HG02798 (cell line): ENCODE data around the gene NEO1.

Experiments used
- ATAC-seq: cut with Tn5 transposase; IDR thresholded peaks from one replicate; pipeline ENCODE4 v1.9.1; 2021; ENCODE audit warnings: mild to moderate bottlenecking; ENCODE audit not compliant: unreplicated experiment, poor library complexity

NEO1 gene

DNA sequence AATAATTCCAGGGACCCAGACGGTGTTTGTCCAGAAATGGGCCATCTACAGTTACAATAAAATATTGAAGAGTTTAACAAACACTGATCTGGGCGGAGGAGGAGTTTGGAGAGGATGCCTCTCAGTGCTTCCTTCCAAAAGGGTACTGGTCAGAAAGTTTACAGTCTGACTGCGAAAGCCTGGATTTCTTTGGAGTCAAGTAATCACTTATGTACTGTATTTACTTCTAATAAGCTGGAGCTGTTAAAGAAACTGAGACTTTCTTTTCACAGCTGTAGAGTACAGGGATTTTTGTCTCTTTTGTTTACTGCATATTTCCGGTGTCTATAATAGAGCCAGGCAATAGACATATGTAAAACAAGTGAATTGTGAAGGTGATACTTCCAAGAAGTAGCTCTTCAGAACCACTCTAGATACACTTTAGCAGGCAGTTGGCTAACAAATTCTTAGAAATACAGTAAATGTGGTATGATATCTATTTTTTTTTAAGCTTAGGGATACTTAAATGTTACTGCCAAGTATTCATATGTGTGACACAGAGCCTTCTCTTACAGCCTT lies 22.1 kb upstream of the NEO1 start:
- ATAC-seq = no peak

DNA sequence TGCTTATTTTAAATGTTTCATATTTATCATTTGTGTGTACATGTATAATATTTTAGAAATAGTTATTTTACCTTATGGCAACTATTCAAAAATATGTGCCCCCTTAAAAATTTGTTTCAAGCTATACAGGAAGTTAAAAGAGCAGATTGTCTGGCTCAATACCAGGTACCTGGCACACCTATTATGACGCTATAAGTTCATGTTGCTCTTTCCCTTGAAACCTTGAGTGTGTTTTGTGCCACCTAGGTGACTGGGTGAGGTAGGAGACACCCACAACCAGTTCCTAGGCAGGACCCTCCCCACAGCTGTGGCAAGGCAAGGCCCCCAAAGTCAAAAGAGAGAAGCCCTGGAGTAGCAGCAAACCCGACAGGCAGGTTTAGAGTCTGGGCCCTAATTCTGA lies 20.6 kb upstream of the NEO1 start:
- ATAC-seq = no peak

DNA sequence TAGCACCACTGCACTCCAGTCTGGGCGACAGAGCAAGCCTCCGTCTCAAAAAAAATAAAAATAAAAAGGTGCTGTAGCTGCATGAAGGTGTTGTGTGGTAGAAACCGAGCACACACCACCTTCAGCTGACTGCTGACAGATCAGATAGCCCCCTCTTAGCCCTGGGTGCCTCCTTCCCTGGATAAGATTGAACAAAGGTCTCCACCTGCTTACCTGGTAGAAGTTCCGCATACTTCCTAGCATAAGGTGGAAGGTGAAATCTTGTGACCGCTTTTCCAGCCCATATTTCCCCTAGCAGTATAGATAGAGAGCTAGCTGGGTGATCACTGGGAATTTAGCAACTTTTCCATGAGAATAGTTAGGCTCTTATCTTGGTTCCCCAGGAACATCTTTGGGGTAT lies 18.7 kb upstream of the NEO1 start:
- ATAC-seq = no peak

DNA sequence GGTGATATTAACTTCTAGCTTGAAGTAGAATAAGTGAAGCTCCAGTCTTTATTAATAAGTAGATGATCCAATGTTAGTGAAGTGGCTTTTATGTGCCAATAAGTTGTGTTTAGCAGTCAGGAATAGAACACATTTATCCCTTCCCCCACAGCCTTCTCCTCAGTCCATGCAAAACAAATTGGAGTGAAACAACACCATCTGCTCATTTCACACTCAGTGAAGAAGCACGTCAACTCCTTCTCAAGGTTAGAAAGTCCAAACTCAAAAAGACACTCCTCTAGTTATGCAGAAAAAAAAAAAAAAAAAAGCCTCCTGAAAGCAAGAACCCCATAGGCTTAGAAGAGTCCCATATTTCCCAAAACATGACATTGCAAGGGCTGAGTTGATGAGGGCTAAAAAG lies 18.0 kb upstream of the NEO1 start:
- no peak for ATAC-seq

DNA sequence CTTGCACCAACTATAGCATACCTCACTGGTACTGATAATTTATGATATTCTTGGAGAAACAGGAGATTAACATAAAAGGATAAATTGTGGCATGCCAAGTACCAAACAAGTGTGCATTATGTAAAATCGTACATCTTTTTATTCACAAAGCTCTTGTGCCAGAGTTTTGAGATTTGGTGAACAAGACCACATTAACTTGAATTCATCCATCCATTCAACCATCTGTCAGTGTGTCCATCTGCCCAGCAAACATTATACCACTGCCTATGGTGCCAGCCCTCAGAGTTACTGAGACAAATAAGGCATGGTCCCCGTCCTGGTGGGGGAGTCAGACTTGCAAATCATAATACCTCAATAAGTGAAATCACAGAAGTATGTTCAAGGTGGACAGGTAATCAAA lies 17.0 kb upstream of the NEO1 start:
- no peak for ATAC-seq

DNA sequence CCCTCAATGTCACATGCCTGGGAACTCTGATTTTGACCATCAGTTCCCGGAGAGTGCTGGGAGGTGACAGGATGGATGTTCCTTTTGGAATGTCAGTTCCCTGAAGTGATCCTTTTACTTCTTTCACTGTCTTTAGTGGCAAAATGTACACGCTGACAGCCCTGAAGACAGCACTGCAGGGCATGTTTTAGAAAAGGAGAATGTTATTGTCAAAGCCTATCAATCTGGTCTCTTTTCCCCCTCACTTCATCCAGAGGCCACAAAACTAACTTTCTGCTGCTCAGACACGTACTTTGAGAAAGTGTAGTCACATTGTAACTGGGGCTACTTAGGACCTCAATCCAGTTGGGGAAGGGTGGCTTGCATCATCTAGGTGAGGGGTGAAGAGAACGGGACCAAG lies 14.0 kb upstream of the NEO1 start:
- no peak for ATAC-seq

DNA sequence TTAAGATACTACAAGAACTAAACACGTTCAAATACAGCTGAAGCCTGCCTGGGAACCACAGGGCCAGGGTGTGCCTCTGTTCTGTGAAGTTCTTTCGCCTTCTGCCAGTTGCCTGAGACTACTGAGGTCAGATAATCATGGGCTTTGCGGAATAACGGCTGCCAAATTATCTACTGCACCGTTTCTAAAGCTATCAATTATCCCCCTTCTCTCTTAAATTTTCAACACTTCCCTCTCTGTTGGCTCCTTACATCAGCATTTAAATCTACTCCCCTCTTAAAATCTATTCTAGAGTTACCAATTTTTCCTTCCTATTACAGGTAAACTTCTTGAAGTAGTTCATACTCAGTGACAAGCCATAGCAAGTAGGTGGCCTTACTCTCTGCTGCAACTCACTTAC lies 6.2 kb upstream of the NEO1 start:
- ATAC-seq = no peak

DNA sequence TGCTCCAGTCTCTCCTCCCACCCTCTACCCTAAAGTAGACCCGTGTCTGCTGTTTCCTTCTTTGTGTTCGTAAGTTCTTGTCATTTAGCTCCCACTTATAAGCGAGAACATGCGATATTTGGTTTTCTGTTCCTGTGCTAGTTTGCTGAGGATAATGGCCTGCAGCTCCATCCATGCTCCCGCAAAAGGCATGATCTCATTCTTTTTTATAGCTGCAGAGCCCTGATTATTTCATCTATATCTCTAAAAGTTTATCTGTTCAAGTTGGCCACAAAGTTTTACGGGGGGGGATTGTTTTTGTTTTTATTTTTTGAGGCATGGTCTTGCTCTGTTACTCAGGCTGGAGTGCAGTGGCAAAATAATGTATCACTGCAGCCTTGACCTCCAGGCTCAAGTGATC lies 4.4 kb upstream of the NEO1 start:
- no peak for ATAC-seq

DNA sequence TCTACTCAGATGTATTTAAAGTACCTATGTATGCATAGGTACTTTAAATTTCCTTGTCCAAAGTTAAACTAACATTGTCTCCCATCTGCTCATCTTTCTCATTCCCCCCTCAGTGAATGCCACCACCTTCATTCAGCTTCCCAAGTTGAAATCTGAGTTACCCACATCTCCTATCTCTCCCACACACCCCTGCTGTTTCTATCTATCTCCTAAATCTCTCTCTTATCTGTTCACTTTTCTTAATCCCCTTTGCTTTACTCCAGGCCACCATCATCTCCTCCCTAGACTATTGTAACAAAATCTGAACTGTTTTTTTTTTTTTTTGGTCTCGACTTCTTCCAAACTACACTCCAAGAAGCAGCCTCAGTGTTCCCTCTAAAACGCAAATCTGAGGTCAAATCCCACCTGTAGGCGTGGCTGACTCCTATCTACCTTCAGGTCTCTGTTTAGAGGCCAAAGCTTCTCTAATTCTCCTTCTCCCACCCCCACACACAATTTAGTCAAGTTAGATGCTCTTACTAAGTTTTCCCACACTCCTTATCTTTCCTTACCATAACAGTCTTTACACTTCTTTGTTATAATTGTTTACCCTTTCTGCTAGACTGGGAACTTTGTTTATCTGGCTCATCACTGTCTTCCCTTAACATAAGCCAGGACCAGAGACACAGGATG lies 3.5 kb upstream of the NEO1 start:
- ATAC-seq = no peak

DNA sequence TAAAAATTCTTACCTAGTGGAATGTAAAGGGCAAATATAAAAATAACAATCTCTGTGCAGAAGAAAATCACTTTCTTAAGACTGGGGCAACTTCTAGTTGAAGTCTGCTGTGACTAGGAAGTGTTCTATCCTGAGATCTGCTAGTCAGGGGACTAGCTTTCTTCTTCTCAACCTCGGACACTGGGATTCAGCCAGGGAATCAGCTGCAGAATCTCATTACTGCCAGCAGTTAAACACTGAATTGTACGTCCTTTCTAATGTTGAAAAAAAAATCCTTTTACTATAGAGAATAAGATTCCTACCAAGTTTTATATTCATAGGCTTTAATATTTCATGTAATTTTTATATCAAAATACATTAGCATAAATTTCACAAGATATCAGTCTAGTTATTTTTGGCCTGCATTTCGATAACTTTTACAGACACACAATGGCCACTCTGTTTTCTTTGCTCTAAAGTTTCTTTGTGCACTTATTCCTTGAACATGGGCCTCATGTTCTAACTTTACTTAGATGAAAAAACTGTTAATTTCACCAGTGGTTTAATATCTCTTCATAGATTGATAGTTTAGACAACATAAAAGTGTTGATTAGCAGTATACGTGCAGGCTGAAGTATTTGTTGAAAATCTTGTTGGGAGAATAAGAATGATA lies 2.6 kb upstream of the NEO1 start:
- no peak for ATAC-seq

DNA sequence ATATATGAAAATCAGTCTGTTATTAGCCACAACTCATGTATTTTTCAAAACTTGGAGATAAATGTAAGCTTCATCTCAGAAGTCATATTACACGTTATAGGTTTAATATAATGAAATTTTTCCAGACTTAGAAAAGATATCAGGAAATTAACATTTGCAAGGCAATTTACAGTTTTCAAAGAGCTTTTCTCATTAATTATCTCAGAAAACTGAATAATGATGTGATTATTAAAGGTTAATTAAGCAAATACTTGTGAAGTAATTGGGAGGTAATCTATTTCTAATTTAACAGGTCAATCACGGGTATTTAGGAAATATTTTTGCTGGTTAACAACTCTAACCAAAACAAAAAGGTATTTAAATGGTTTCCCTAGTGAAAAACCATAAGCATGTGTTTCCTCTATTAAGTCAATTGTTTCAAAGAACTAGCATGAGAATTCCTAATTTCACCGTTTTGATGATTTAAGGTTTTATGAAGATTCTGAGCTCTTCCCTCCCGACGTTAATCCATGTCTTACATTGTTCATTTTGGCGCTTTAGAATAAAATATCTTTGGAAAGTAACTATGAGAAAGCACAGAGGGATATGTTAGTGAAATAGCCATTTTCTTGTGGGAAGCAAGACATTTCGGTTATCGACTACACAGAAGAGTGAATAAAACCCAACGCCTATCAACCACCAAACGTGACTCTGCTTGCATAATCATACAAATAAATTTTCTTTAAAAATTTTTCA lies 1.5 kb upstream of the NEO1 start:
- ATAC-seq = no peak

DNA sequence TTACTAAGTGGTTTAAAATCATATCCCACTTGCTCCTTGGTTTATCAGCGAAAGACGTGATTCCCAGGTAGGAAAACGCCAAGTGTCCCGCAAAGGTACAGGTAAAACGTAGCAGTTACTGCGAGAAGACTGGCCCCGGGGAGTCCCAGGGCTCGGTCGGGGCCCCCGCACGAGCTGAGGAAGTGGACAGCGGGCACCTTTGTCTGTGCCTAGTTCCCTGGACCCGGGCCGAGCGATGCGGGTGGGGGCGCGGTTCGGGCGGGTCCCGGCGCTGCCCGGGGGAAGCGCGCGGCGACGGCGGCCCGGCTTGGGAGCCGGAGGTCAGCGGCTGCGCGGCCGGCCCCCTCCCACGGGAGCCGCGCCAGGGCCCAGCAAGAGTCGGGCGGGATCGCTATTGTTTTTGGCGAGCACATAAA lies 864 bp upstream of the NEO1 start:
- no peak for ATAC-seq

DNA sequence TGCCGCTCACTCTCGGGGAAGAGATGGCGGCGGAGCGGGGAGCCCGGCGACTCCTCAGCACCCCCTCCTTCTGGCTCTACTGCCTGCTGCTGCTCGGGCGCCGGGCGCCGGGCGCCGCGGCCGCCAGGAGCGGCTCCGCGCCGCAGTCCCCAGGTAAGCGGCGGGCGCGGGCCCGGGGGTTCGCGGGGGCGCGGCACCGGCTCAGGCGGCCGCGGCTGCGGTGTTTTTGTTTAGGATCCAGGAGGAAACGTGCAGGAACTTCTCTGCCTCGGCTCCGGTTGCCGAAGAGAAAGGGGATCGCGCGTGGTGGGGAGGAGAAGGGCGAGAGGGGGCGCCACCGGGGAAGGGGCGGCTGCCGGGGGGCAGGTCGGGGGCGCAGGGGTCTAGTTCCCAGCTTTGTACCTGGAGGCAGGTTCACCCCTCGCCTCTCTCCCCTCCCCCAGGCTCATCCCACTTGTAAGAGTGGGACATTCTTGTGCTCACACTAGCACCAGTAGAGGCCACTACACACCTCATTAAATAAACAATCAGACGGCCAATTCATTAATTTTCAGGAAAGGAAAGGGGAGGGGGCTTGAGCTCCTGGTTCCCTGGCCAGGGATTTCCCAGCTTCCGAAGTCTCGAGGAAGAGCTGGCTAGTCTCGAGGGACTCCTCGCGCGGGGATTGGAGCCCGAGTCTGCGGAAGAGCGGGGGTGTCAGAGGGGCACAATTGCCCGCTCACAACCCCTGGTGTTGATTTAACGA lies 562 bp downstream of the NEO1 start:
- ATAC-seq = peak; percentile 35

DNA sequence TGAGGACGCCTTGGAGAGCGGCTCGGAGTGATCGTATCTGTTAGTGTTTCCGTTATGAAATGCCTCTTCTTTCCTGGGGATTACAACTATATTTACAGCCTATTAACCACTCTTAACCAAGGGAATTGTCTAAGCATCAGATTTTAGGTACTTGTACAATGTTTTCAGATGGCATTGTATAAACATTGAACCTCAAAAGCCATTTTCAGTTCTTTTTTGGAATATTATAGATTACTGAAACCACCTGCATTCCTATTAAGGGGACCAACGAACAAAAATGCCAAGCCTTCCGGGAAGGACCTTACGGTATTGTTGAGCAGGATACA lies 1.1 kb downstream of the NEO1 start:
- no peak for ATAC-seq

DNA sequence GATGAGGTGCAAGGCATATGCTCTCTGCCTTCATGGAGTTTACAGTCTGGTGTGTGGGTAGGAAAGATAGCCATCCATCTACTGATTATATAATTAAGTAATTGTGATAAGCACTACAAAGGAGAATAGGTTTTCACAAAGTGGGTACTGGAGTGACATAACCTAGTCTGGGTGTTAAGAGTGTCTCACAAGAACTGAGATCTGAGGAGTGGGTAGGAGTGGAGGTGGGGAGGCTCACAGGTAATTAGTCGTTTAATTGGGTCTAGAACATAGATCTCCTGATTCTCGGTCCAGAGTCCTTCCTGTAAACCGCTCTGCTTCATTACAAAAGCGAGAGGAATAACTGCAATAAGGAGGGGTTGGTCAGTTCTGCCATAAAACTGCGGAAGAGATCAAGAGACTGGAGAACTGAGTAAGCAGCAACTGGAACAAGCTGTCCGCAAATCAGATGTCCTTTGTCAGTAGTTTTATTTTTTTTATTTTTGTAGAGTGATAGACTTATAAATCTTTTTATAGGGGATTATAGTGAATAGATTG lies 2.2 kb downstream of the NEO1 start:
- no peak for ATAC-seq

DNA sequence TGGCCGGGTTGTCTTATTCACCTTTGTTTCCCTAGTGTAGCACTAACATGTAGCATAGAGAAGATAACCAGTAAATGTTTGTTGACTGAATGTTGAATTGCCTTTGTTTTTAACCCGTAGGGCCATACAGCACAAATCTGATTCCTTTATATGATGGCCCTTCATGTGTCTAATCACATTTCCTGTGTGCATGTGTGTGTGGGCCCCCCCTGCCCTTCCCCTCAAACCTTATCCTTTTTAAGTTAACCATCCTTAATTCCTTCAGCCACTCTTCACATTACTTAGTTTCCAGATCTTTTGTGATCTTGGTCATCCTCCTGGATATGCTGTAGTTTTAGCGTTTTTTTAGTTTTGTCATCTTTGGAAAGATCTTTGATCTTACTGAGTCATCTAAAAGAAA lies 4.2 kb downstream of the NEO1 start:
- ATAC-seq = no peak

DNA sequence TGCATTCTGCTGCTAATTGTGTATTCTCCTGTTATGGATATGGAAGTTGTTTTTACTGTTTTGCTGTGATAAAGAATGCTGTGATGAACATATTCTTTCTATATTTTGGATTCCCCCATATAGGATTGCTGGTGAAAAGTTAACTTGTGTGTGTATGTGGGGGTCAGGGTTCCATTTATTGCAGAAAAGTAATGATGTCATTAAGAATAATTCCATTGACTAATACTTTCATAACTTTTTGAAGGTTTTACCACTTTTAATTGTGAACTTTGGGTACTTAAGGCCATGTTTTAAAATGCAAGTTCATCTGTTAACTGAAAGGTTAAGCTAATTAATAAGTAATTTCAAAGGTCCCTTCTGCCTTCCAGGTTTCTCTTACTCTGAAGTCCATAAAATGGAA lies 6.2 kb downstream of the NEO1 start:
- ATAC-seq = no peak

DNA sequence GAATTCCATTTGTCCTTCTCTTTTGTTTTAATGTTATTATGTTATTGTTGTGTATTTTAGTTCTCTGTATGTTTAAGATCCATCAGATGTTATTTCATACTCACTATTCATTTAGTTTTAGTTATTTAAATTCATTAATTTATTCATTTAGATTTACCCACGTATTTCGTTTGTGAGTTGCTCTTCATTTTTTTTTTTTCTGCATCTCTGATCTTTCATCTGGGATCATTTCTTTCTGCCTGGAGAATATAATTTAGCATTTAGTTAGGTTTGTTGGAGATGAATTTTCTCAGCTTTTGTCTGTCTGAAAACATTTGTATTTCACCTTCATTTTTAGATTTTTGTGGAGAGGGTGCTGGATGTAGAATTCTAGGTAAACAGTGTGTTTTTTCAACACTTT lies 12.9 kb downstream of the NEO1 start:
- ATAC-seq = no peak

DNA sequence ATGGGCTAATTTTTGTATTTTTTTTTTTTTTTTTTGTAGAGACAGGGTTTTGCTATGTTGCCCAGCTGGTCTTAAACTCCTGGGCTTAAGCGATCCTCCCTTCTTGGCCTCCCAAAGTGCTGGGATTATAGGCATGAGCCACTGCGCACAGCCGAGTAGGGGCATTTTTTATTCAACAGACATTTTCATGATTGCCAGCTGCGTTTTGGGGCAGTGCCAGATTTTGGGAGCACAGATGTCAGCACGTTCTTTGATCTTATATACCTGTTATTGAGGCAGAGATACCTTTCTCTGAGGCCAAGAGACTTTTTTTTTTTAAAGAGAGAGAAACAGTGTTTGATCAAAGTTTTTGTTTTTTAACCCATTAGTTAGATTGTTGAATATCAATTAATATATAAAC lies 16.8 kb downstream of the NEO1 start:
- no peak for ATAC-seq

DNA sequence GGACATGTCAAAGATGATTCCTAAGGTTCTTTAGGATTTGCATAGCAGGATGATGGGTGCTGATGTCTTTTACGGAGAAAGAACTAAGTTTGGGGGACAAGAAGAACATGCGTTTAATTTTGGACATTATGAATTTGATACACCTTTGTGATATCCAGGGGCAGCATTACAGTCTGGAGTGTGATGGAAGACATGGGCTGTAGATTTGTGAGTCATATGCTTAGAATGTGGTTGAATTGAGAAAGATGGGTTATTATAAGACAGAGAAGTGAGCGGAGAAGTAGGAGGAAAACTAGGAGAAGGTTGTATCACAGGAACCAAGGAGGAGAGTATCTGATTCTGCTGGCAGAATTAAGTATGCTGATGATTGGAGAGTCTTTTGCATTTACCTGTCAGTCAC lies 20.6 kb downstream of the NEO1 start:
- ATAC-seq = no peak

DNA sequence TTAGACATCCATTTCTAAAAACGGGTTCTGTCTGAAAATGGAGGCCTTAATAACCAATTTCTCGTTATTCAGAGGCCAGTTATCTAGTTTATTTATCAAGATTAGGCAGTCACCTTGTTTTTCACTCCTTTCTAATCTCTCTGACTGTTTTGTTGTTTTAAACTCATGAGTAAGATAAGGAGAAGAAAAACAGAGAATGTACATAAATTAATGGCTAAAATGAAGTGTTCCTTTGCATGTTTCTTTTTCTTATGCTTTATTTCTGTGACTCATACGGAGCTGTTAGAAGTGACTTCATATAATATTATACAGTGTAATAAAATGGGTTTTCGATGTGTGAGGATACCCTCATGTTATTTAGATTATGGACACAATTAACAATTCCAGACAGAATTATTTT lies 22.0 kb downstream of the NEO1 start:
- ATAC-seq = no peak
